Measurements from ENCODE around the gene SAMD5.

DNA sequence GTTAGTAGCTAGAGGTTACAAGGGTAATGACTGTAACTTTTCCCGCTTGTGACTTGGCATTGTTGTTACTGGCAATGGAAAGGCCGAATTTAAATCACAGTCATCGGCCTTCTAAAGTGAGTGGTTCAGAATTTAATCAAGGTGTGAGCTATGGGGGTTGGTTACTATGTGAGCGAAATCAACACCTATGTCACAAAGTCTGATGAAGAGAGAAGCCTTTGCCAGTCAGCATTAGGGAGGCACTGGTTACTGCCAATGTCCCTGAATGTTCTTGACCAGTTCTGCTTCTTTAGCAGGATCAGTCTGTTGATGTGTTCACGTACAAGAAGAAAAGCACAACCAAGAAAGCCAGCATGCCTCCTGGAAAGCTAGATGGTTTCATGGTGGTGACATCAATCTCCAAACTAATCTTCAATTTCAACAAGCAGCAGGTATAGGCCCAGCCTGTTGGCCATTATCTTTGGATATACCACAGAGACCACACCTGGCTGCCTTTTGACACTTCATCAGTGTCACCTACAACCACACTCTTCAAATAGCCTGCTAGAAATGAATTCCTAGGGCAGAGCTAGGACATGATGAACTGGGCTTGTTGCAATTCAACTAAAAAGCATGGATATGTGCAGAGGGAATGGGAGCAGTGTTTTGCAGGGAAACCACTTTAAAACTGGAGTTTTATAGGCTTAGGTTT lies 17.2 kb downstream of the SAMD5 start:
- TF ChIP-seq ZNF274 (IDR thresholded peaks at IDR 0.05; ENCODE audit: low read depth, low read length), result no peak
- no peak for TF ChIP-seq YY1 (IDR thresholded peaks at IDR 0.05; ENCODE audit: insufficient read depth, insufficient read length)
- no peak for TF ChIP-seq SUZ12 (IDR thresholded peaks at IDR 0.05; ENCODE audit: extremely low read depth, insufficient read depth, insufficient read length)
